ENCODE data around the gene DAAM1.

- TF ChIP-seq CTCF (IDR thresholded peaks at IDR 0.05) (no peak), POLR2A (IDR thresholded peaks at IDR 0.05) (no peak)
Measured at GRCh38 chr14:59356312-59356711, 167.8 kb downstream of the DAAM1 start.

Data from upper lobe of left lung (tissue), 4 donors.